Ecto neural progenitor cell (in vitro differentiated cells): Measurements from ENCODE around the gene PTMA.
"Not testable (repeated sequence)": the region's sequence is repeated elsewhere in the genome, so short reads cannot be mapped to it uniquely, and the experiment has no call there.

Source experiments
- DNase-seq: peaks from one replicate; pipeline ENCODE4 v3.0.0-alpha.2; 2018; ENCODE audit warnings: low spot score

Gene PTMA

GRCh38 chr2:231707927-231708772 is at the start of gene PTMA:
Gene PTMA, plus strand, starts transcription at chr2:231708525. Its CDS starts 182 bp downstream, at chr2:231708707.
- DNase-seq: peak; percentile 100

- not testable (repeated sequence) for DNase-seq
Measured at GRCh38 chr2:231660073-231660472, 48.3 kb upstream of the PTMA start.

- DNase-seq: no peak
Measured at GRCh38 chr2:231660860-231661259, 47.5 kb upstream of the PTMA start.

- DNase-seq: no peak
Measured at GRCh38 chr2:231661422-231662027, 46.8 kb upstream of the PTMA start.

GRCh38 chr2:231662028-231662810 is 46.1 kb upstream of the PTMA start:
- peak; percentile 98 for DNase-seq

- no peak for DNase-seq
Measured at GRCh38 chr2:231662811-231663457, 45.4 kb upstream of the PTMA start.

GRCh38 chr2:231663458-231664212 is 44.7 kb upstream of the PTMA start:
- DNase-seq: peak; percentile 55

GRCh38 chr2:231664727-231665126 is 43.6 kb upstream of the PTMA start:
- DNase-seq: no peak

GRCh38 chr2:231665245-231666170 is 42.8 kb upstream of the PTMA start:
- peak; percentile 64 for DNase-seq

- DNase-seq: peak; percentile 92
Measured at GRCh38 chr2:231666171-231667095, 41.9 kb upstream of the PTMA start.

GRCh38 chr2:231667096-231667427 is 41.3 kb upstream of the PTMA start:
- no peak for DNase-seq

GRCh38 chr2:231667496-231667895 is 40.8 kb upstream of the PTMA start:
- DNase-seq: no peak

- DNase-seq: no peak
Measured at GRCh38 chr2:231668981-231669380, 39.3 kb upstream of the PTMA start.

- peak; percentile 57 for DNase-seq
Measured at GRCh38 chr2:231671270-231672050, 36.9 kb upstream of the PTMA start.

GRCh38 chr2:231672617-231673347 is 35.5 kb upstream of the PTMA start:
- DNase-seq: peak; percentile 81

- DNase-seq: peak; percentile 85
Measured at GRCh38 chr2:231673348-231673770, 35.0 kb upstream of the PTMA start.

GRCh38 chr2:231674587-231675338 is 33.6 kb upstream of the PTMA start:
- DNase-seq: peak; percentile 90
